Measurements from ENCODE around the gene SOHLH1. TPM values are rescaled to one million over a fixed set of nuclear protein-coding genes. Genes with fewer than 3 reads are reported as not detected.

Gene SOHLH1, protein sequence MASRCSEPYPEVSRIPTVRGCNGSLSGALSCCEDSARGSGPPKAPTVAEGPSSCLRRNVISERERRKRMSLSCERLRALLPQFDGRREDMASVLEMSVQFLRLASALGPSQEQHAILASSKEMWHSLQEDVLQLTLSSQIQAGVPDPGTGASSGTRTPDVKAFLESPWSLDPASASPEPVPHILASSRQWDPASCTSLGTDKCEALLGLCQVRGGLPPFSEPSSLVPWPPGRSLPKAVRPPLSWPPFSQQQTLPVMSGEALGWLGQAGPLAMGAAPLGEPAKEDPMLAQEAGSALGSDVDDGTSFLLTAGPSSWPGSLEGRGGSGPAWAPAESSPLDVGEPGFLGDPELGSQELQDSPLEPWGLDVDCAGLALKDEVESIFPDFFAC
- not detected for total RNA-seq

- Mint-ChIP-seq H3K36me3 (ENCODE audit: insufficient read depth in 2 of 2) (no peaks in the 10 kb centered on the region), H3K27ac (no peak within 1 kb of the TSS), H3K4me1 (ENCODE audit: low read depth) (no peaks in the 10 kb centered on the region), H3K4me3 (no peak within 1 kb of the TSS), H3K27me3 (ENCODE audit: low read depth) (no peaks in the 10 kb centered on the region), H3K9me3 (no peaks in the 10 kb centered on the region)
- DNase-seq, result no peak
- no peak for ATAC-seq (replicated peaks in 1 of 2)
These were observed at the start of gene SOHLH1 for GRCh38 chr9:135699440-135699839. TSS of gene SOHLH1 (minus strand) at chr9:135699481. CDS start at chr9:135699467, 14 bp downstream.

GRCh38 chr9:135748676-135749075 lies 49.4 kb upstream of the SOHLH1 start:
- no peaks in the 10 kb centered on the region for H3K4me1 Mint-ChIP-seq (ENCODE audit: low read depth)
- DNase-seq, result no peak
- no peak overlapping the region for H3K4me3 Mint-ChIP-seq
- peaks cover 6% of the 10 kb centered on the region for H3K27me3 Mint-ChIP-seq (ENCODE audit: low read depth)
- no peaks in the 10 kb centered on the region for H3K36me3 Mint-ChIP-seq (ENCODE audit: insufficient read depth in 2 of 2)
- H3K9me3 Mint-ChIP-seq, result no peaks in the 10 kb centered on the region
- H3K27ac Mint-ChIP-seq, result no peak overlapping the region
- ATAC-seq (replicated peaks in 1 of 2), result no peak

GRCh38 chr9:135747311-135747710 lies 48.0 kb upstream of the SOHLH1 start:
- H3K27me3 Mint-ChIP-seq (ENCODE audit: low read depth), result no peaks in the 10 kb centered on the region
- DNase-seq (no peak), ATAC-seq (replicated peaks in 1 of 2) (no peak)
- no peaks in the 10 kb centered on the region for H3K9me3 Mint-ChIP-seq
- H3K4me3 Mint-ChIP-seq, result no peak overlapping the region
- no peak overlapping the region for H3K27ac Mint-ChIP-seq
- no peaks in the 10 kb centered on the region for H3K4me1 Mint-ChIP-seq (ENCODE audit: low read depth)
- no peaks in the 10 kb centered on the region for H3K36me3 Mint-ChIP-seq (ENCODE audit: insufficient read depth in 2 of 2)

GRCh38 chr9:135746565-135746964 lies 47.3 kb upstream of the SOHLH1 start:
- Mint-ChIP-seq H3K4me3 (no peak overlapping the region), H3K27me3 (ENCODE audit: low read depth) (no peaks in the 10 kb centered on the region), H3K27ac (no peak overlapping the region), H3K4me1 (ENCODE audit: low read depth) (no peaks in the 10 kb centered on the region), H3K36me3 (ENCODE audit: insufficient read depth in 2 of 2) (no peaks in the 10 kb centered on the region), H3K9me3 (no peaks in the 10 kb centered on the region)
- DNase-seq, result no peak
- no peak for ATAC-seq (replicated peaks in 1 of 2)

DNA sequence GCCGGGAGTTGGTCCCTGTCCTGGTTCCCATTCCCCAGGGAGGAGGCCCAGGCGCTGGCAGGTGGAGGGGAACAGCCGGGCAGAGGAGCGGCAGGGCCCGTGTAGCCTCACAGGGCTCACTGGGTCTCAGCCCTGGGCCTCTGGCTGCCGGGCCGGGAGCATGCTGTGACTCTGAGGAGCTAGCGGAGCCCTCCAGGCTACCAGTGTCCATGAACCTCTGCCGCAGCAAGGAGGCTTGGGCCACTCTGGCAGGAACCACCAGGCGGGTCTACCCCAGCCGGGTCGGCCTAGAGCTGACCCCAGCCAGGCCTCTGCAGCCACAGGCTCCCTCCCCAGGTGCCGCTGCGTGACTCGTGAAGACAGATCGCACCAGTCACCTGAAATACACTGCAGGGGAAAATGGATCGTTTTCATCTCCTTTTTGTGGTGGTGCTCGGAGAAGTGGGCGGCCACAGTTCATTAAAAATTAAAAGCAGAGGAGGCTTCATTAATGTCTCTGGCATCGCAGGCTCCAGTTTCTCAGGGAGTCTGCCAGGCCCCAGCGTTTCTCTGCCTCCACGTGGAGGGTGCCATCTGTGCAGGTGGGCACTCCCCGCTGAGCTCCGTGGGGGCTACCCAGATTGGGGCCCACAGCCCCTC lies 46.5 kb upstream of the SOHLH1 start:
- ATAC-seq (replicated peaks in 1 of 2), result no peak
- DNase-seq, result no peak
- H3K27me3 Mint-ChIP-seq (ENCODE audit: low read depth), result no peaks in the 10 kb centered on the region

GRCh38 chr9:135745189-135745588 lies 45.9 kb upstream of the SOHLH1 start:
- no peaks in the 10 kb centered on the region for H3K36me3 Mint-ChIP-seq (ENCODE audit: insufficient read depth in 2 of 2)
- DNase-seq (no peak), ATAC-seq (replicated peaks in 1 of 2) (no peak)
- no peaks in the 10 kb centered on the region for H3K4me1 Mint-ChIP-seq (ENCODE audit: low read depth)
- no peaks in the 10 kb centered on the region for H3K27me3 Mint-ChIP-seq (ENCODE audit: low read depth)
- H3K27ac Mint-ChIP-seq, result no peak overlapping the region
- H3K9me3 Mint-ChIP-seq, result no peaks in the 10 kb centered on the region
- no peak overlapping the region for H3K4me3 Mint-ChIP-seq

More for the DNA sequence above, 46.5 kb upstream of the SOHLH1 start:
- Mint-ChIP-seq H3K36me3 (ENCODE audit: insufficient read depth in 2 of 2) (no peaks in the 10 kb centered on the region), H3K4me1 (ENCODE audit: low read depth) (no peaks in the 10 kb centered on the region), H3K27ac (no peak overlapping the region), H3K9me3 (no peaks in the 10 kb centered on the region), H3K4me3 (no peak overlapping the region)

- H3K36me3 Mint-ChIP-seq (ENCODE audit: insufficient read depth in 2 of 2), result no peaks in the 10 kb centered on the region
These were observed 45.2 kb upstream of the SOHLH1 start for GRCh38 chr9:135744333-135745070.

GRCh38 chr9:135743546-135744332 lies 44.5 kb upstream of the SOHLH1 start:
- no peaks in the 10 kb centered on the region for H3K9me3 Mint-ChIP-seq
- ATAC-seq (replicated peaks in 1 of 2) (no peak), DNase-seq (no peak)
- no peaks in the 10 kb centered on the region for H3K36me3 Mint-ChIP-seq (ENCODE audit: insufficient read depth in 2 of 2)
- H3K27me3 Mint-ChIP-seq (ENCODE audit: low read depth), result no peaks in the 10 kb centered on the region
- no peak overlapping the region for H3K4me3 Mint-ChIP-seq
- H3K27ac Mint-ChIP-seq, result no peak overlapping the region
- no peaks in the 10 kb centered on the region for H3K4me1 Mint-ChIP-seq (ENCODE audit: low read depth)

More at GRCh38 chr9:135744333-135745070, 45.2 kb upstream of the SOHLH1 start:
- DNase-seq, result no peak
- H3K9me3 Mint-ChIP-seq, result no peaks in the 10 kb centered on the region
- H3K4me3 Mint-ChIP-seq, result no peak overlapping the region
- ATAC-seq (replicated peaks in 1 of 2), result no peak
- H3K4me1 Mint-ChIP-seq (ENCODE audit: low read depth), result no peaks in the 10 kb centered on the region
- no peaks in the 10 kb centered on the region for H3K27me3 Mint-ChIP-seq (ENCODE audit: low read depth)
- no peak overlapping the region for H3K27ac Mint-ChIP-seq

DNA sequence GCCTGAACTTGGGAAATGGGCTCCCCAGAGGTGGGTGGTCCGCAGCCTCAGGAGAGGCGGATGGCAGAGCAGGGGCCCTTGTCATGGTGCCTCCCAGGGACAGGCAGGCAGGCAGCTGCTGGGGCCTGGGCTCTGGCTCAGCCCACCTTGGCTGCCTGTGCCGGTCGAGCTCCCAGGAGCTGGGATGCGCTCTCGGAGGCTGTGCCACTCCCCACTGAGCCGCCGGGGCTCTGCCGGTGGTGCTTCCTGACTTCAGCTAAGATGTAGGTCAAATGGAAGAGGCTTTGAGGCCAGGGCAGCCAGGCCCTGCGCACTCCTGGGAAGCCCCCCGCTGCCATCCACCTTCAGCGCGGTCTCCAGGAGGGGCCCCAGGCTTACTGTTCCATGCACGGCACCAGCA lies 43.7 kb upstream of the SOHLH1 start:
- ATAC-seq (replicated peaks in 1 of 2) (no peak), DNase-seq (no peak)
- no peak overlapping the region for H3K27ac Mint-ChIP-seq
- H3K9me3 Mint-ChIP-seq, result no peaks in the 10 kb centered on the region
- H3K36me3 Mint-ChIP-seq (ENCODE audit: insufficient read depth in 2 of 2), result no peaks in the 10 kb centered on the region
- H3K4me1 Mint-ChIP-seq (ENCODE audit: low read depth), result no peaks in the 10 kb centered on the region
- H3K4me3 Mint-ChIP-seq, result no peak overlapping the region
- H3K27me3 Mint-ChIP-seq (ENCODE audit: low read depth), result no peaks in the 10 kb centered on the region

- ATAC-seq (replicated peaks in 1 of 2) (no peak), DNase-seq (no peak)
- Mint-ChIP-seq H3K27ac (no peak overlapping the region), H3K9me3 (no peaks in the 10 kb centered on the region), H3K36me3 (ENCODE audit: insufficient read depth in 2 of 2) (no peaks in the 10 kb centered on the region), H3K27me3 (ENCODE audit: low read depth) (peaks cover 5% of the 10 kb centered on the region), H3K4me3 (no peak overlapping the region), H3K4me1 (ENCODE audit: low read depth) (no peaks in the 10 kb centered on the region)
These were observed 42.3 kb upstream of the SOHLH1 start for GRCh38 chr9:135741276-135742219.

- Mint-ChIP-seq H3K36me3 (ENCODE audit: insufficient read depth in 2 of 2) (no peaks in the 10 kb centered on the region), H3K4me3 (no peak overlapping the region), H3K9me3 (no peaks in the 10 kb centered on the region), H3K27ac (no peak overlapping the region), H3K27me3 (ENCODE audit: low read depth) (peaks cover 5% of the 10 kb centered on the region), H3K4me1 (ENCODE audit: low read depth) (no peaks in the 10 kb centered on the region)
- DNase-seq (no peak), ATAC-seq (replicated peaks in 1 of 2) (no peak)
These were observed 40.3 kb upstream of the SOHLH1 start for GRCh38 chr9:135739271-135740220.

Measured in activated T-cell treated with anti-CD3 and anti-CD28 coated beads, Interleukin-2, amount 50 U/mL, for 72 hours (primary cell).